GM18858 (cell line): Measurements from ENCODE around the gene CACNA2D2.

Experiments used
- ATAC-seq: cut with Tn5 transposase; IDR thresholded peaks from one replicate; pipeline ENCODE4 v1.9.1; 2021; ENCODE audit not compliant: unreplicated experiment

The CACNA2D2 gene

DNA sequence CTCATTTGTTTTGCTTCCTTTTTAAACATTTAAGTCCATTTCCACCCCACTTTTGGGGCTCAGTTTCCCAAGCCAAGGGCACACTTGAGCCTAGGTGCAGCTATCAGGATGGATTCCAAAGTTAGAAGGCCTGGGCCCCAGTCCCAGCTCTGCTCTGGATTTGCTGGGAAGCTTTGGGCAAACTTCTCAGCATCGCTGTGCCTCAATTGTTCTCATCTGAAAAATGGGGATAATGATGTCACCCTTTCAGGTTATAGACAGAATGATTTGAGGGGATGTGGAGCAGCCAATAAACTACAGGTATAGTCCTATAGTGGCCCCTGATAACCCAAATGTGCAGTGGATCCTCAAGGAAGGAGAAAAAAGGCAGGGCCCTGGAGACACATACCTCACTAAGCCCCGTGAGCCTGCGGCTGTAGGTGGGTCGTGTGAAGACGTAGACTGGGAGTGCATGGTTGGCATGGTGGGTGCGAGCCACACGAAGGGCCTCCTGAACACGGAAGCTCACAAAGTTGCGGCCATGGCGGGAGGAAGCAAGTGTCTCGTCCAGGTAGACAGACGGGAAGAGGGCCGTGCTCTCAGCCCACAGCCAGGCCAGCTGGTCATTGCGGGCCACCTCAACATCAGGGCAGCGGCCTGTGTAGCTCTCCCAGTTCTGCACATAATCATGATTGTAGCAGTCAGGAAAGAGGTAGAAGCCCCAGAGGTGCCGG is 184.1 kb downstream of the CACNA2D2 start:
- no peak for ATAC-seq

DNA sequence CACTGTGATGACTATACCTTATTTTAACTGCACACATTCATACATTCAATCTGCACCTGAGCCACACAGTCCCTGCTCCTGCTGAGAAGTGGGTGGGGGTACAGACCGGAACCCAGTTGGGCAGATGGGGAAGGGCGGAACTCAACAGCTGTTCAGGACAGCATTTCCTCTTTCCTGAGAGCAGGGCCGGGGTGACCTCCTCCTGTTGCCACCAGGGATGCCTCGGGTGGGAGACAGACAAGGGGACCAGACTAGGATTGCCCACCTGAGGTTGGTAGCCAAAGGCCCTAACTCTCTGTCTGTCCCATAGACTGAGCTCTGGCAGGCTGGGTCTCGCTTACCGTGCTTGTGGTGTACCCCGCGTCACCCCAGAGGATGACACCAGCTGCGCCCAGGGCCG is 184.8 kb downstream of the CACNA2D2 start:
- ATAC-seq, result no peak

- ATAC-seq, result no peak
These were observed 185.3 kb downstream of the CACNA2D2 start for GRCh38 chr3:50318163-50318562.

DNA sequence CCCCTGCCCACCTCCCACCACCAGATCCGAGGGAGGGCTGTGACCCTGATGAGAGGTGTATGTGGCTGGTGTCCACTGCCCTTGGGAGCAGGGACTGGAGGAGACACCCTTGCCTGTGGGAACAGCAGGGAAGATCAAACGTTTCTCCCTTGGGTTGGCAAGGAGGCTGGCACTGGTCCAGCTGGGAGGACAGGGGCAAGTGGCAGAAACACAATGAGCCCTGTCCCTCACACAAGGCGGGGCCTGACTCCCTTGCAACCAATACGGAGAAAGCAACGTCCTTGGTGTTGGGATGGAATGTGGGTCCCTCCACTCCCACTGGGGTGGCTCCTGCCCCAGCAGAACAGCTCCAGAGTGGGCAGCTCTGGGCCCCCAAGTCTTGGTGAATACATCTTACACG is 186.1 kb downstream of the CACNA2D2 start:
- no peak for ATAC-seq

DNA sequence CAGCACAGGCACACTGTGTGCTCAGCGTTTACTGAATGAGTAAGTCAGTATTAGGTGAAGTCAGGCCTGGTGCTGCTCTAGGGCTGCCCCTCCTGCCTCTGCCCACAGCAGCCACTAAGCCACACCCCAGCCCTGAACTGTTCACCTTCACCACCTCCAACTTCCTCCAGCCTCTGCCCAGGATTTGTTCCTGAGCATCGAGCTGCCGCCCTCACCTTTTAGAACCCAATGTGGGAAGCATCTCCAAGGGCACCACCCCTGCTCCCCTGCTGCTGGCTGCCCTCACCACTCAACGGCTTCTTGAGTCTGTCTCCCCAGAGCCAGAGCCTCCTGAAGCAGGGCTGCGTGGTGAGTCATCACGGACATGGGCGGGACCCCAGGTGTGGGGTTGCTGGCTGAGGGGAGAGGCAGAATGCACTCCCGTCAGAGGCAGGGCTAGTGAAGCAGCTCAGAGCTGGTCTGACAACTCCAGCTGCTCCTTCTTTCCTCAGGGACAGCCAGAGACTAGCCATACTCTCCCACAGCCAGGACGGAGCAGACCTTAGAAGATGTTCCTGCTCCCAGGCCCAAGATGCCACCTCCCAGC is 186.7 kb downstream of the CACNA2D2 start:
- no peak for ATAC-seq

DNA sequence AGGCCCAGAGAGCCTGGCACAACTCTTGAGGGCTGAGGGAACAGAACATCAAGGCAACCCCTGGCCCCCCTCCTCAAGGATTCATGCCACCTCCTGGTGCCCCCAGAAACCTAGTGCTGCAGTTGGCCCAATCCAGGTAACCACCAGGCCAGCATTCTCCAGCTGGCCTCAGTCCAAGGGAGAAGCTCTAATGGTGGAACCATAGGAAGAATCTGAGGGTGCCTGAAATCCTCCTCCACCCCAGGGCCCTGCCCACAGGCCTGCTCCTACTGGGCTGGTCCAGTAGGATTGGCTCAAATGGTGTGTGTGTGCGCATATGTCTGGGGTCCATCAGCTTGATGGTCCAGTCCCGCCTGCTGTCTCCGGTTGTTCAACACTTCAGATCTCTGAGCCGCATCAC is 188.6 kb downstream of the CACNA2D2 start:
- ATAC-seq, result no peak

DNA sequence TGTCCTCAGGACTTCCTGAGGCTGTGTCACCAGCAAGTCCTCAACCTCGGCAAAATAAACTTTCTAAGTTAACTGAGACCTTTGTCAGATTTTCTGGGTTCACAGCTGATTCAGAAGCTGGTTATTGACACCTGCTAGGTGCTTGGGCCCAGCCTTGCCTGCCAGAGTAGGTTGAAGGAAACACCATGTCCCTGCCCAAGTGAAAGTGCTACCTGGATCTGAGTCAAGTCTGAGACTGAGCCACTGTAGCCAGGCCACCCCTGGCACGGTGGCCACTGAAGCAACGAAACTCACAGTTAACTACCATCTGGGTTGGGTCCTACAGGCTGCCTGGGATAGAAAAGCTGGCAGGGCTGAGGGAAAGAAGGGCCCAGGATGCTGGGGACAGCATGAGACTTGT is 189.1 kb downstream of the CACNA2D2 start:
- no peak for ATAC-seq
